SK-N-SH (cell line): ENCODE measurements around the gene LIMK1. TPM values are rescaled to one million over a fixed set of nuclear protein-coding genes. Genes with fewer than 3 reads are reported as not detected.

Experiments used
- CTCF ChIA-PET: fragments of 300-600, 350-600 bp; formaldehyde crosslinking; extraction: SDS; loops from one replicate; lab custom pipeline; 2021; lab: Yijun Ruan, JAX
- POLR2A ChIA-PET: fragments of 350-600 bp; sonication (Branson Sonifier 250); formaldehyde crosslinking; extraction: SDS; loops from one replicate; lab custom pipeline; 2020; ENCODE audit warnings: antibody characterized with exemption, inconsistent platforms; lab: Yijun Ruan, JAX
- DNase-seq: peaks from one replicate; pipeline ENCODE4 v3.0.0; 2012
- H2AFZ ChIP-seq: fragments of 200-600 bp; sonication (generic); 2 replicates; pipeline ENCODE4 v1.8.1; 2016; ENCODE audit warnings: antibody characterized with exemption, mild to moderate bottlenecking, low read depth
- H3F3A ChIP-seq: fragments of 200-600 bp; sonication (generic); replicated peaks from 2 replicates; pipeline ENCODE3; 2016; ENCODE audit warnings: antibody characterized with exemption, mild to moderate bottlenecking; ENCODE audit not compliant: insufficient read depth
- H3K27ac ChIP-seq, 2 experiments: fragments of 200-500 bp in 1 of 2; fragments of 200-600 bp in 1 of 2; sonication (Bioruptor generic) in 1 of 2; sonication (generic), shearing (Covaris generic) in 1 of 2; 2 replicates each; pipeline versions ENCODE4 v1.5.1 to v1.6.1; 2014 to 2016; ENCODE audit warnings: low read depth in 2 of 2, inconsistent platforms in 1 of 2, low read length in 1 of 2, mild to moderate bottlenecking in 1 of 2, mixed read lengths in 1 of 2
- H3K27me3 ChIP-seq: fragments of 200-600 bp; sonication (generic), shearing (Covaris generic); 2 replicates; pipeline ENCODE4 v1.6.1; 2016; ENCODE audit warnings: mixed run types; ENCODE audit not compliant: insufficient read depth
- H3K36me3 ChIP-seq, 2 experiments: fragments of 200-500 bp in 1 of 2; fragments of 200-600 bp in 1 of 2; sonication (Bioruptor generic) in 1 of 2; sonication (generic) in 1 of 2; replicated peaks in 1 of 2; 2 replicates each; pipeline versions ENCODE3 to v1.5.1; 2014 to 2016; ENCODE audit warnings: low read length in 1 of 2, mild to moderate bottlenecking in 1 of 2; ENCODE audit not compliant: insufficient read depth in 2 of 2, control insufficient read depth in 1 of 2
- H3K4me1 ChIP-seq, 2 experiments: fragments of 200-500 bp in 1 of 2; fragments of 200-600 bp in 1 of 2; sonication (Bioruptor generic) in 1 of 2; sonication (generic), shearing (Covaris generic) in 1 of 2; 2 replicates each; pipeline versions ENCODE4 v1.5.1 to v1.6.1; 2014 to 2016; ENCODE audit warnings: low read depth in 1 of 2, low read length in 1 of 2, mixed run types in 1 of 2; ENCODE audit not compliant: insufficient read depth in 2 of 2, control insufficient read depth in 1 of 2
- H3K4me2 ChIP-seq: fragments of 200-600 bp; sonication (generic), shearing (Covaris generic); 2 replicates; pipeline ENCODE4 v1.6.1; 2017; ENCODE audit warnings: mixed run types
- H3K4me3 ChIP-seq, 2 experiments: fragments of 200-500 bp in 1 of 2; fragments of 200-600 bp in 1 of 2; sonication (Bioruptor generic) in 1 of 2; sonication (generic), shearing (Covaris generic) in 1 of 2; 2 replicates each; pipeline versions ENCODE4 v1.5.1 to v1.8.1; 2014 to 2016; ENCODE audit warnings: low read depth in 2 of 2, inconsistent platforms in 1 of 2, low read length in 1 of 2, mild to moderate bottlenecking in 1 of 2, mixed read lengths in 1 of 2, moderate library complexity in 1 of 2
- H3K79me2 ChIP-seq: fragments of 200-600 bp; sonication (generic); 2 replicates; pipeline ENCODE4 v1.8.1; 2017; ENCODE audit warnings: mild to moderate bottlenecking; ENCODE audit not compliant: insufficient read depth
- H3K9ac ChIP-seq: fragments of 200-600 bp; sonication (generic); 2 replicates; pipeline ENCODE4 v1.6.1; 2017; ENCODE audit warnings: mixed run types
- H3K9me2 ChIP-seq: fragments of 200-600 bp; sonication (generic); 2 replicates; pipeline ENCODE4 v1.6.1; 2017; ENCODE audit warnings: mixed run types
- H3K9me3 ChIP-seq: fragments of 200-600 bp; sonication (generic); 2 replicates; pipeline ENCODE4 v1.6.1; 2017; ENCODE audit warnings: mixed run types, mild to moderate bottlenecking, moderate library complexity
- H4K20me1 ChIP-seq: fragments of 200-600 bp; sonication (generic); 2 replicates; pipeline ENCODE4 v1.6.1; 2017; ENCODE audit warnings: mild to moderate bottlenecking, mixed run types; ENCODE audit not compliant: insufficient read depth
- CHD2 ChIP-seq: fragments of 150-350 bp; IDR thresholded peaks from 2 replicates; pipeline ENCODE4 v1.6.1; 2018; ENCODE audit warnings: low read length; ENCODE audit not compliant: partially characterized antibody
- FOSL2 ChIP-seq: IDR thresholded peaks from 2 replicates; pipeline ENCODE4 v1.4.0; 2012; ENCODE audit warnings: low read depth, mild to moderate bottlenecking, moderate library complexity, borderline replicate concordance
- FOXM1 ChIP-seq: IDR thresholded peaks from 2 replicates; pipeline ENCODE4 v1.4.0; 2012; ENCODE audit warnings: low read depth, mild to moderate bottlenecking
- GATA2 ChIP-seq: sonication (generic); formaldehyde crosslinking; IDR thresholded peaks from 2 replicates; pipeline ENCODE4 v1.5.0; 2020; ENCODE audit warnings: mild to moderate bottlenecking, missing genetic modification reagents
- IRF3 ChIP-seq: fragments of 150-350 bp; IDR thresholded peaks from 2 replicates; pipeline ENCODE4 v1.6.1; 2016; ENCODE audit warnings: mild to moderate bottlenecking, low read depth, low read length
- NFIC ChIP-seq: IDR thresholded peaks from 2 replicates; pipeline ENCODE4 v1.4.0; 2012; ENCODE audit warnings: borderline replicate concordance
- PBX3 ChIP-seq: IDR thresholded peaks from 2 replicates; pipeline ENCODE4; 2012
- POLR2AphosphoS5 ChIP-seq: IDR thresholded peaks from 2 replicates; pipeline ENCODE4 v1.6.1; 2012; ENCODE audit warnings: low read depth, low read length
- RAD21 ChIP-seq: IDR thresholded peaks from 2 replicates; pipeline ENCODE4 v1.6.1; 2012; ENCODE audit warnings: mild to moderate bottlenecking, low read length
- RCOR1 ChIP-seq: fragments of 150-350 bp; IDR thresholded peaks from 2 replicates; pipeline ENCODE4 v1.6.1; 2017; ENCODE audit warnings: antibody characterized with exemption, low read length
- REST ChIP-seq: IDR thresholded peaks from 2 replicates; pipeline ENCODE4 v1.6.1; 2012; ENCODE audit warnings: mild to moderate bottlenecking, low read depth, low read length, moderate library complexity
- RFX5 ChIP-seq: IDR thresholded peaks from 2 replicates; pipeline ENCODE4 v1.6.1; 2012; ENCODE audit warnings: mild to moderate bottlenecking, improper control_type of control experiment, low read length
- RXRA ChIP-seq: IDR thresholded peaks from 2 replicates; pipeline ENCODE4 v1.4.0; 2012; ENCODE audit warnings: low read depth, mild to moderate bottlenecking, borderline replicate concordance
- SIN3A ChIP-seq: IDR thresholded peaks from 2 replicates; pipeline ENCODE4 v1.6.1; 2012; ENCODE audit warnings: low read depth, mild to moderate bottlenecking, low read length, moderate library complexity, borderline replicate concordance
- TAF1 ChIP-seq: IDR thresholded peaks from 2 replicates; pipeline ENCODE4 v1.6.1; 2012; ENCODE audit warnings: low read depth, mild to moderate bottlenecking, low read length, moderate library complexity, borderline replicate concordance
- TCF12 ChIP-seq: IDR thresholded peaks from 2 replicates; pipeline ENCODE4 v1.4.0; 2012
- TEAD4 ChIP-seq: IDR thresholded peaks from 2 replicates; pipeline ENCODE4 v1.4.0; 2012; ENCODE audit warnings: mild to moderate bottlenecking, borderline replicate concordance; ENCODE audit not compliant: insufficient read depth
- USF1 ChIP-seq: IDR thresholded peaks from 2 replicates; pipeline ENCODE4 v1.4.0; 2012; ENCODE audit warnings: low read depth, borderline replicate concordance
- YY1 ChIP-seq: IDR thresholded peaks from 2 replicates; pipeline ENCODE4 v1.4.0; 2012; ENCODE audit warnings: low read depth, mild to moderate bottlenecking
- ZBTB33 ChIP-seq: IDR thresholded peaks from 2 replicates; pipeline ENCODE4 v1.4.0; 2012; ENCODE audit warnings: low read depth, borderline replicate concordance
- WGBS: methylation state at CpG from one replicate; pipeline ENCODE4 v1.1.6; 2017; ENCODE audit warnings: low lambda C conversion rate; 5-methylcytosine and 5-hydroxymethylcytosine counted together
- polyA plus RNA-seq, 3 experiments: library from polyadenylated mRNA; depleted of rRNA; stranded (reverse); fragments of >200 nt; gene quantifications; 2 replicates each; pipeline ENCODE4 v1.2.3, GENCODE V29; 2012

The LIMK1 gene
- polyA plus RNA-seq, 1 of the 3 experiments (the other 2 are of a cell fraction), result 86.6 TPM

- no peak overlapping the region for H3K9ac ChIP-seq
- POLR2A ChIA-PET, result interaction anchor here (1.0 kb wide), 1 partner anchor 9 kb away, joined by 3 read pairs; no protein-coding TSS in a partner anchor
- no peak overlapping the region for H3K4me3 ChIP-seq
- 94% methylated on average over 8 of the region's 8 CpGs for whole genome bisulfite sequencing
- H3K27me3 ChIP-seq, result no peaks in the 10 kb centered on the region
- H4K20me1 ChIP-seq, result no peaks in the 10 kb centered on the region
- DNase-seq, result no peak
- CTCF ChIA-PET, result interaction anchor here (0.6 to 1.2 kb wide), 4 partner anchors 35 to 289 kb away, joined by 3 read pairs; no protein-coding TSS in a partner anchor
- no peak overlapping the region for H3K27ac ChIP-seq
- peaks cover 26 to 77% of the 10 kb centered on the region in 2 experiments for H3K36me3 ChIP-seq
- H3K9me3 ChIP-seq, result no peaks in the 10 kb centered on the region
- H3K79me2 ChIP-seq, result peaks cover 20% of the 10 kb centered on the region; the same call in 1 of the 2 replicates
- no peak overlapping the region for H2AFZ ChIP-seq
- H3K9me2 ChIP-seq, result no peaks in the 10 kb centered on the region
- H3F3A ChIP-seq, result peaks cover 39% of the 10 kb centered on the region
- TF ChIP-seq TAF1 (no peak), ZBTB33 (no peak), PBX3 (no peak), RAD21 (no peak), CHD2 (no peak), FOSL2 (no peak), RFX5 (no peak), REST (no peak), POLR2AphosphoS5 (no peak), SIN3A (no peak), RCOR1 (no peak), FOXM1 (no peak), NFIC (no peak), RXRA (no peak), TEAD4 (no peak), GATA2 (CRISPR knock-in tag) (no peak), TCF12 (no peak), USF1 (no peak), YY1 (no peak), IRF3 (no peak)
- H3K4me1 ChIP-seq, result peaks cover 5 to 16% of the 10 kb centered on the region in 2 experiments; a peak in 3 of 4 replicates
- H3K4me2 ChIP-seq, result no peak overlapping the region
Observed at GRCh38 chr7:74101061-74101681, 17.6 kb downstream of the LIMK1 start.
